CD4-positive, CD25-positive, alpha-beta regulatory T cell (primary cell): ENCODE measurements around the gene TMEM212. TPM values are rescaled to one million over a fixed set of nuclear protein-coding genes. Genes with fewer than 3 reads are reported as not detected.

ENCODE experiments used
- ATAC-seq, 2 donors: fragments of 150-1000 bp; cut with Tn5 transposase; one replicate each; pipeline ENCODE4 v1.10.0; 2021; ENCODE audit warnings: low read depth in 2 of 2, moderate number of reproducible peaks in 2 of 2, moderate library complexity in 1 of 2
- DNase-seq, 3 donors: peaks; one replicate each; pipeline versions ENCODE4 v3.0.0 to v3.0.0-alpha.2; 2012 to 2022; ENCODE audit warnings: mixed read lengths in 1 of 3
- H3K27ac ChIP-seq: one replicate; pipeline ENCODE4 v1.7.0; 2013; ENCODE audit warnings: mild to moderate bottlenecking, low read length; ENCODE audit not compliant: insufficient read depth, poor library complexity, severe bottlenecking
- H3K27me3 ChIP-seq: one replicate; pipeline ENCODE4 v1.7.0; 2013; ENCODE audit warnings: low read length; ENCODE audit not compliant: control insufficient read depth, insufficient read depth
- H3K36me3 ChIP-seq: one replicate; pipeline ENCODE4 v1.7.0; 2013; ENCODE audit warnings: mild to moderate bottlenecking, low read length, moderate library complexity; ENCODE audit not compliant: control insufficient read depth, insufficient read depth
- H3K4me1 ChIP-seq: 2 replicates; pipeline ENCODE4 v1.7.0; 2013; ENCODE audit warnings: mild to moderate bottlenecking, low read length; ENCODE audit not compliant: insufficient read depth, control insufficient read depth, poor library complexity, severe bottlenecking
- H3K4me3 ChIP-seq: one replicate; pipeline ENCODE4 v1.7.0; 2013; ENCODE audit warnings: low read depth, mild to moderate bottlenecking, low read length, moderate library complexity
- H3K9me3 ChIP-seq, 2 experiments: 1 replicate in 1 of 2; 2 replicates in 1 of 2; pipeline ENCODE4 v1.7.0; 2013; ENCODE audit warnings: low read length in 2 of 2, mild to moderate bottlenecking in 1 of 2, moderate library complexity in 1 of 2; ENCODE audit not compliant: control insufficient read depth in 2 of 2
- H3K27ac Mint-ChIP-seq, 3 donors: one replicate each; pipeline ENCODE4 v1.8.0; 2020 to 2022; ENCODE audit warnings: mild to moderate bottlenecking in 3 of 3, mixed read lengths in 3 of 3, moderate library complexity in 2 of 3
- H3K27me3 Mint-ChIP-seq: one replicate; pipeline ENCODE4 v1.8.0; 2022; ENCODE audit warnings: mild to moderate bottlenecking, mixed read lengths
- H3K36me3 Mint-ChIP-seq: one replicate; pipeline ENCODE4 v1.8.0; 2020; ENCODE audit warnings: mixed read lengths
- H3K4me1 Mint-ChIP-seq, 4 donors: one replicate each; pipeline ENCODE4 v1.8.0; 2020 to 2022; ENCODE audit warnings: mixed read lengths in 4 of 4, mild to moderate bottlenecking in 1 of 4
- H3K4me3 Mint-ChIP-seq, 4 donors: one replicate each; pipeline ENCODE4 v1.8.0; 2020 to 2022; ENCODE audit warnings: mild to moderate bottlenecking in 4 of 4, mixed read lengths in 4 of 4, moderate library complexity in 3 of 4
- H3K9me3 Mint-ChIP-seq, 7 donors: one replicate each; pipeline ENCODE4 v1.8.0; 2020 to 2022; ENCODE audit warnings: mixed read lengths in 7 of 7, mild to moderate bottlenecking in 3 of 7, moderate library complexity in 2 of 7
- polyA plus RNA-seq, 4 donors: library from polyadenylated mRNA; unstranded; fragments of 300-500 nt; fragmentation: Illumina TruSeq; gene quantifications; one replicate each; pipeline ENCODE4 v1.2.3, GENCODE V29; 2021
- total RNA-seq: library from RNA; stranded (reverse); gene quantifications from one replicate; pipeline ENCODE4 v1.2.3, GENCODE V29; 2022

The TMEM212 gene
- total RNA-seq: not detected
- not detected for polyA plus RNA-seq

GRCh38 chr3:171842864-171843518, at the start of gene TMEM212:
Gene TMEM212, plus strand, starts transcription at chr3:171843349. Its CDS starts 35 bp downstream, at chr3:171843384.
- H3K4me3 ChIP-seq: no peak within 1 kb of the TSS
- H3K27me3 ChIP-seq: peaks cover 14% of the 10 kb centered on the region
- no peak within 1 kb of the TSS for H3K4me3 Mint-ChIP-seq
- no peaks in the 10 kb centered on the region for H3K4me1 ChIP-seq
- peaks cover 0 to 1% (median 0%) of the 10 kb centered on the region in 7 donors for H3K9me3 Mint-ChIP-seq
- no peak within 1 kb of the TSS for H3K27ac Mint-ChIP-seq
- no peaks in the 10 kb centered on the region for H3K9me3 ChIP-seq
- DNase-seq (no peak), ATAC-seq (no peak)
- no peaks in the 10 kb centered on the region for H3K36me3 Mint-ChIP-seq
- no peak within 1 kb of the TSS for H3K27ac ChIP-seq
- H3K27me3 Mint-ChIP-seq: peaks cover 17% of the 10 kb centered on the region
- no peaks in the 10 kb centered on the region for H3K36me3 ChIP-seq
- peaks cover 3 to 16% (median 12%) of the 10 kb centered on the region in 4 donors for H3K4me1 Mint-ChIP-seq

- DNase-seq: no peak
- H3K36me3 Mint-ChIP-seq: no peaks in the 10 kb centered on the region
- no peak overlapping the region for H3K27ac ChIP-seq
- H3K9me3 Mint-ChIP-seq: no peaks in the 10 kb centered on the region
- peaks cover 0 to 2% (median 0%) of the 10 kb centered on the region in 4 donors for H3K4me1 Mint-ChIP-seq
- H3K27me3 ChIP-seq: peaks cover 7% of the 10 kb centered on the region
- H3K9me3 ChIP-seq: no peaks in the 10 kb centered on the region
- no peak for ATAC-seq
- no peak overlapping the region for H3K4me3 ChIP-seq
- H3K27ac Mint-ChIP-seq: no peak overlapping the region
- no peak overlapping the region for H3K4me3 Mint-ChIP-seq
- no peaks in the 10 kb centered on the region for H3K4me1 ChIP-seq
- peaks cover 6% of the 10 kb centered on the region for H3K27me3 Mint-ChIP-seq
- no peaks in the 10 kb centered on the region for H3K36me3 ChIP-seq
These were observed 46.4 kb upstream of the TMEM212 start for GRCh38 chr3:171796625-171797264.

- ATAC-seq (no peak), DNase-seq (no peak)
- Histone ChIP-seq H3K4me1 (no peaks in the 10 kb centered on the region), H3K27ac (no peak overlapping the region), H3K4me3 (no peak overlapping the region), H3K27me3 (peaks cover 4% of the 10 kb centered on the region), H3K36me3 (no peaks in the 10 kb centered on the region), H3K9me3 (no peaks in the 10 kb centered on the region)
- H3K27me3 Mint-ChIP-seq: peaks cover 1% of the 10 kb centered on the region
- H3K4me1 Mint-ChIP-seq: peaks cover 0 to 3% (median 0%) of the 10 kb centered on the region in 4 donors
- H3K4me3 Mint-ChIP-seq: no peak overlapping the region
- H3K36me3 Mint-ChIP-seq: no peaks in the 10 kb centered on the region
- no peak overlapping the region for H3K27ac Mint-ChIP-seq
- H3K9me3 Mint-ChIP-seq: no peaks in the 10 kb centered on the region
These were observed 45.9 kb upstream of the TMEM212 start for GRCh38 chr3:171797265-171797679.

GRCh38 chr3:171797873-171798272, 45.3 kb upstream of the TMEM212 start:
- ATAC-seq: no peak
- Histone ChIP-seq H3K4me1 (no peaks in the 10 kb centered on the region), H3K9me3 (no peaks in the 10 kb centered on the region), H3K36me3 (no peaks in the 10 kb centered on the region), H3K4me3 (no peak overlapping the region), H3K27ac (no peak overlapping the region), H3K27me3 (peaks cover 3% of the 10 kb centered on the region)
- no peak overlapping the region for H3K27ac Mint-ChIP-seq
- no peaks in the 10 kb centered on the region for H3K27me3 Mint-ChIP-seq
- H3K4me1 Mint-ChIP-seq: peaks cover 0 to 3% (median 1%) of the 10 kb centered on the region in 4 donors
- DNase-seq: no peak
- H3K9me3 Mint-ChIP-seq: no peaks in the 10 kb centered on the region
- H3K4me3 Mint-ChIP-seq: no peak overlapping the region
- no peaks in the 10 kb centered on the region for H3K36me3 Mint-ChIP-seq

GRCh38 chr3:171799501-171799900, 43.6 kb upstream of the TMEM212 start:
- no peak for DNase-seq
- no peak overlapping the region for H3K27ac Mint-ChIP-seq
- Histone ChIP-seq H3K27me3 (peaks cover 1% of the 10 kb centered on the region), H3K4me3 (no peak overlapping the region), H3K27ac (no peak overlapping the region), H3K4me1 (no peaks in the 10 kb centered on the region), H3K36me3 (no peaks in the 10 kb centered on the region), H3K9me3 (no peaks in the 10 kb centered on the region)
- no peak overlapping the region for H3K4me3 Mint-ChIP-seq
- peaks cover 0 to 3% (median 1%) of the 10 kb centered on the region in 4 donors for H3K4me1 Mint-ChIP-seq
- no peaks in the 10 kb centered on the region for H3K9me3 Mint-ChIP-seq
- H3K27me3 Mint-ChIP-seq: no peaks in the 10 kb centered on the region
- no peaks in the 10 kb centered on the region for H3K36me3 Mint-ChIP-seq
- no peak for ATAC-seq

GRCh38 chr3:171801738-171802589, 41.2 kb upstream of the TMEM212 start:
- no peak overlapping the region for H3K4me3 Mint-ChIP-seq
- Histone ChIP-seq H3K27me3 (peaks cover 7% of the 10 kb centered on the region), H3K4me1 (no peaks in the 10 kb centered on the region), H3K27ac (no peak overlapping the region), H3K9me3 (no peaks in the 10 kb centered on the region), H3K4me3 (no peak overlapping the region), H3K36me3 (no peaks in the 10 kb centered on the region)
- H3K4me1 Mint-ChIP-seq: peaks cover 0 to 7% (median 1%) of the 10 kb centered on the region in 4 donors
- ATAC-seq (no peak), DNase-seq (no peak)
- peaks cover 0 to 1% (median 0%) of the 10 kb centered on the region in 7 donors for H3K9me3 Mint-ChIP-seq
- no peak overlapping the region for H3K27ac Mint-ChIP-seq
- H3K36me3 Mint-ChIP-seq: no peaks in the 10 kb centered on the region
- no peaks in the 10 kb centered on the region for H3K27me3 Mint-ChIP-seq

GRCh38 chr3:171802590-171802956, 40.6 kb upstream of the TMEM212 start:
- no peaks in the 10 kb centered on the region for H3K36me3 Mint-ChIP-seq
- peaks cover 0 to 7% (median 1%) of the 10 kb centered on the region in 4 donors for H3K4me1 Mint-ChIP-seq
- H3K27me3 ChIP-seq: peaks cover 7% of the 10 kb centered on the region
- H3K36me3 ChIP-seq: no peaks in the 10 kb centered on the region
- no peaks in the 10 kb centered on the region for H3K9me3 ChIP-seq
- no peak overlapping the region for H3K4me3 ChIP-seq
- ATAC-seq (no peak), DNase-seq (no peak)
- H3K4me3 Mint-ChIP-seq: no peak overlapping the region
- no peak overlapping the region for H3K27ac Mint-ChIP-seq
- H3K27me3 Mint-ChIP-seq: no peaks in the 10 kb centered on the region
- H3K4me1 ChIP-seq: no peaks in the 10 kb centered on the region
- H3K27ac ChIP-seq: no peak overlapping the region
- peaks cover 0 to 1% (median 0%) of the 10 kb centered on the region in 7 donors for H3K9me3 Mint-ChIP-seq
